ENCODE measurements around the gene C1orf232. TPM values are rescaled to one million over a fixed set of nuclear protein-coding genes. Genes with fewer than 3 reads are reported as not detected.

The C1orf232 gene
- total RNA-seq: not detected

GRCh38 chr1:26168410-26169197 lies at the start of gene C1orf232:
C1orf232 (minus strand) TSS chr1:26168963; CDS start chr1:26168499, 464 bp downstream.

GRCh38 chr1:26190373-26190987 lies 21.7 kb upstream of the C1orf232 start, which contains the start of gene CATSPER4:
CATSPER4 (plus strand) TSS chr1:26190602; CDS start chr1:26190628, 26 bp downstream.

DNA sequence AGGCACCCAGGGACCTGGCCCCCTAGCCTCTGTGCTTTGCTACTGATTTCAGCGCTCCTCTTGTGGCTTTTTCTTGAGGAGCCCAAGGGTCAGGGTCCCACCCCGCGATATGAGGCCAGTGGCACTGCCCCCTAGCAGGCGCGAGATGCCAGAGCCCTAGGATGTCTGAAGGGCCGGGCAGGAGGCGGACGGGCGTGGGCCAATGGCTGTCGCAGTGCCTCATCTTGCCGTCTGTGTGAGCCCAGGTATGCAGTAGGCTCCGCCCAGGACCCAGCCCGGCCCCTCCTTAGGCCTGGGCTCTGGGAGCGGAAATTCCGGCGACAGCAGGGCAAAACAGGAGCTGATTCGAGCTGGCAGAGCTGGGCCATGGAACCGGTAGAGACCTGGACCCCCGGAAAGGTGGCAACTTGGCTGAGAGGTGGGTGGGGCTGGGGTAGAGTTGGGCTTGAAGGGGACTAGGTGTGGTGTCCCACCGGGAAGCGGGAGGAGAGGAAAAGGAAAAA lies 8.5 kb upstream of the C1orf232 start, which contains the start of gene CNKSR1:
Gene CNKSR1, plus strand, starts transcription at position 310 of the 503 bp plus-strand sequence. Its CDS starts 57 bp downstream, at position 367.

DNA sequence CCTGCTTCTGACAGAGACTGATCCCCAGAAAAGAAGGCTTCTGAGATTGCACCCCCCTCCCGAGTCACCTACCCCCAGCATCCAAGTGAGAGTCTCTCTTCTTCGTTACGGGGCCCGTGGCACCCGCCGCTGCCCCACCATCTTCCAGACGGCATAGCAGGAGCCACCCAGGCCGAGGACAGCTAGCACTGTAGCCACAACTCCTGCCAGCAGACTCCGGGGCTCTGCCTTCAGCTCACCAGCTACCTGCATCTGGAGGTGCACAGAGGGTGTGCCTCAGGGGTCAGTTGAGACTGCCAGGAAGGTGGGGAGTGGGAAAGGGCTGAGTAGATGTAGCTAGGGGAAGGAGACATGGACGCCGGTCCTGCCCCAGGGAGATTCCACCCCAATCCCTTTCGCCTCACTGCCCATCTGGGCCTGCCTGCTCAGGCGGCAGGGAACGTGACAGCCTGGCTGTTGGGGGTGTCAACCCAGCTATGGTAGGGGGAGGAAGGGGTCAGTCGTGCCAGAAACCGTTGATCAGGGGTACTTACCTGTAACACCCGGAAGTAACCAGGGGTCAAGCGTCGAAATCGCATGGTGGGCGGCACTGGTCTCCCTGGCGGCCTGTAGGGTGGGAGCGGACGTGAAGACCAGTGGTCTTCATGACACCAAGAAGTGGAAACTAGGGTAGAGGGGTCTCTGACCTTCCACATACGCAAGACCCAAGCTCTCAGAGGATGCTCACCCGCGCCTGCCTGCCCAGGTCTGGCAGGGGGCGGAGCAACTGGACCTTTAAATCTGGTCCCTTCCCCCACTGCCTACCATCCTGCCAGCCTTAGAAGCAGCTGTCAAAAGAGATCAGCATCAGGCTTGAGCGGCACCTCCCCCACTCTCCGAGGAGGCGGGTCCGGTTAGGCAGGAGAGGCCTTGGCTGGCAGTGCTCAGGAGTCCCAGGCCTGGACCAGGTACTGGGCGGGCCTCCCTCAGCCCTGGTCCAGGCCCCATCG lies 2.6 kb upstream of the C1orf232 start, which contains the start of gene ZNF593OS:
Gene ZNF593OS, minus strand, starts transcription at position 749 of the 989 bp plus-strand sequence. Its CDS starts 171 bp downstream, at position 578.

GRCh38 chr1:26169669-26170471 lies 1.1 kb upstream of the C1orf232 start, which contains the start of gene ZNF593:
ZNF593 (plus strand) TSS chr1:26169908; CDS start chr1:26169984, 76 bp downstream.

DNA sequence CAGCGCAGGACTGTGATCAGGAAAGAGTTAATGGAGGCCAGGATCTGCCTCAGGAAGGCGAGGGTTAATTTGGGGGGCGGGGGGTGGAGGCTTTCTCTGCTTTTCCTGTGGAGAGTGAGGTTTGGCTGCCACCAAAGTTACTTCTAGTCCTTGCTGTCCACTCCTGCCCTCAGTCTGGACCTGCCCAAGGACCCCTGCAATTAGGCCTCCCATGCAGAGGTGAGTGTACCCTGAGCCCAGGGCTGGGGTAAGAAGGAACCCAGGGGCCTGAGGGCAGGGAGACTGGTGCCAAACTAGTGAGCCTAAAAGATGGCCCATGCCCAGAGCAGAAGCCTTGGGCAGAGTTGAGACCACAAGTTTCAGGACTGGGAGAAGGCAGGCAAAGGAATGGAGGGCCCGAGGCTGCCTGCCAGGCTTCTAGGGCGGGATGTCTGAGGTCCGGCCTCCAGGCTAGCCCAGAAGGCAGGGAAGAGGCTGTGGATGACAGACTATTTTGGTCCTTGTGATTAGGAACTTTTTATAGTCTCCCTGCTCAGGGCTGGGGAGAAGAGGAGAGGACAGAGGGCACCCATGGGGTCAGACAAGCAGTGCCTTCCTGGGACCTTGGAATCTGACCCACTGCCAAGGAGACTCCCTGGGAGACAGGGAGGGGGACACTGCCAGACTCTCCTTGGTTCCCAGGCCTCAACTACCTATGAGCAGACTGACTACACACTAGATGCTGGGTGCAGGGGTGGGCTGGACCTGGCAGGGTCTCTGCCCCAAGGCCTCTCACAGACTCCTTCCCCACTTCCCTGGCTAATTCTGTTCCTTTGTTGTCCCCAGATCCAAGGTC lies 9.6 kb downstream of the C1orf232 start, which contains the start of gene FAM110D:
Gene FAM110D, plus strand, starts transcription at position 172 of the 835 bp plus-strand sequence. CDS start 2,213 bp downstream, outside the sequence.

Other genes starting within 250 kb of the C1orf232 start
- 10 to 100 TPM in 1 of 2 experiments, 1 to 10 TPM in 1; 9.9 to 10.7 TPM for gene PAFAH2, start 170.9 kb downstream of the C1orf232 start, total RNA-seq
- not detected for gene EXTL1, start 147.2 kb downstream of the C1orf232 start, total RNA-seq
- not detected for gene SLC30A2, start 122.8 kb downstream of the C1orf232 start, total RNA-seq
- under 1 TPM in 1 of 2 experiments, not detected in 1; 0.39 TPM for gene TRIM63, start 101.3 kb downstream of the C1orf232 start, total RNA-seq
- 10 to 100 TPM; 20.7 TPM for gene PDIK1L, start 57.1 kb downstream of the C1orf232 start, total RNA-seq
- not detected for gene FAM110D, start 9.9 kb downstream of the C1orf232 start, total RNA-seq
- gene ZNF593, start 945 bp upstream of the C1orf232 start, total RNA-seq: 10 to 100 TPM; 21.3 to 23.4 TPM
- gene ZNF593OS, start 2.9 kb upstream of the C1orf232 start, total RNA-seq: not detected
- 1 to 10 TPM; 4.7 to 5.0 TPM for gene CNKSR1, start 8.5 kb upstream of the C1orf232 start, total RNA-seq
- not detected for gene CATSPER4, start 21.6 kb upstream of the C1orf232 start, total RNA-seq
- gene CEP85, start 65.2 kb upstream of the C1orf232 start, total RNA-seq: 10 to 100 TPM; 32.9 to 36.6 TPM
- 100 to 1,000 TPM; 481 to 496 TPM for gene SH3BGRL3, start 111.1 kb upstream of the C1orf232 start, total RNA-seq
- 10 to 100 TPM; 37.0 to 39.0 TPM for gene UBXN11, start 137.7 kb upstream of the C1orf232 start, total RNA-seq
- gene CD52, start 149.0 kb upstream of the C1orf232 start, total RNA-seq: 1,000 to 10,000 TPM; 1,759 to 1,791 TPM
- gene CRYBG2, start 185.2 kb upstream of the C1orf232 start, total RNA-seq: 1 to 10 TPM in 1 of 2 experiments, under 1 TPM in 1; 0.87 to 1.4 TPM
- gene ZNF683, start 203.8 kb upstream of the C1orf232 start, total RNA-seq: under 1 TPM in 1 of 2 experiments, not detected in 1; 0.31 TPM
- gene LIN28A, start 241.9 kb upstream of the C1orf232 start, total RNA-seq: not detected